D721Med (cell line): ENCODE measurements around the gene STK10.
"Not testable (repeated sequence)": the region's sequence is repeated elsewhere in the genome, so short reads cannot be mapped to it uniquely, and the experiment has no call there.

Experiments used
- DNase-seq: peaks from one replicate; pipeline ENCODE4 v3.0.0; 2011; ENCODE audit warnings: low spot score; ENCODE audit not compliant: insufficient read length
- FAIRE-seq: peaks from 2 replicates; lab custom pipeline; 2011; peaks lifted over from hg19 to GRCh38; lab: Jason Lieb, UNC
- TF ChIP-seq, protein P1 (sequence below): IDR thresholded peaks from 2 replicates; pipeline ENCODE4 v1.5.1; 2012; ENCODE audit warnings: mild to moderate bottlenecking, control low read depth; ENCODE audit not compliant: insufficient read depth; ENCODE audit errors: missing control alignments

The STK10 gene

GRCh38 chr5:172223901-172224873 is 36.2 kb upstream of the STK10 start:
- TF ChIP-seq, protein P1, sequence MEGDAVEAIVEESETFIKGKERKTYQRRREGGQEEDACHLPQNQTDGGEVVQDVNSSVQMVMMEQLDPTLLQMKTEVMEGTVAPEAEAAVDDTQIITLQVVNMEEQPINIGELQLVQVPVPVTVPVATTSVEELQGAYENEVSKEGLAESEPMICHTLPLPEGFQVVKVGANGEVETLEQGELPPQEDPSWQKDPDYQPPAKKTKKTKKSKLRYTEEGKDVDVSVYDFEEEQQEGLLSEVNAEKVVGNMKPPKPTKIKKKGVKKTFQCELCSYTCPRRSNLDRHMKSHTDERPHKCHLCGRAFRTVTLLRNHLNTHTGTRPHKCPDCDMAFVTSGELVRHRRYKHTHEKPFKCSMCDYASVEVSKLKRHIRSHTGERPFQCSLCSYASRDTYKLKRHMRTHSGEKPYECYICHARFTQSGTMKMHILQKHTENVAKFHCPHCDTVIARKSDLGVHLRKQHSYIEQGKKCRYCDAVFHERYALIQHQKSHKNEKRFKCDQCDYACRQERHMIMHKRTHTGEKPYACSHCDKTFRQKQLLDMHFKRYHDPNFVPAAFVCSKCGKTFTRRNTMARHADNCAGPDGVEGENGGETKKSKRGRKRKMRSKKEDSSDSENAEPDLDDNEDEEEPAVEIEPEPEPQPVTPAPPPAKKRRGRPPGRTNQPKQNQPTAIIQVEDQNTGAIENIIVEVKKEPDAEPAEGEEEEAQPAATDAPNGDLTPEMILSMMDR, result no peak
- no peak for FAIRE-seq
- no peak for DNase-seq

DNA sequence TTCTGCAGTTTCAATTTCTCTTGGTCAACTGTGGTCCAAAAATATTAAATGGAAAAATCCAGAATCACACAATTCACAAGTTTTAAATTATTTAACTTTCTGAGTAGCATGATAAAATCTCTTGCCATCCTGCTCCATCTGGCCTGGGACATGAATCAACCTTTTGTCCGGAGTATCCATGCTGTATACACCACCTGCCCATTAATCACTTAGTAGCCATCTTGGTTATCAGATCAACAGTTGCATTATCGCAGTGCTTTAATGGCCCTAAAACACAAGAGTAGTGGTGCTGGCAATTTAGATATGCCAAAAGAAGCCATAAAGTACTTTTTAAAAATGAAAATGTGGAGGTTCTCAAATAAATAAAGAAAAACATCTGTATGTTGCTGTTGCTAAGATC is 31.3 kb upstream of the STK10 start:
- FAIRE-seq, result no peak
- no peak for DNase-seq
- TF ChIP-seq, protein P1, result no peak

DNA sequence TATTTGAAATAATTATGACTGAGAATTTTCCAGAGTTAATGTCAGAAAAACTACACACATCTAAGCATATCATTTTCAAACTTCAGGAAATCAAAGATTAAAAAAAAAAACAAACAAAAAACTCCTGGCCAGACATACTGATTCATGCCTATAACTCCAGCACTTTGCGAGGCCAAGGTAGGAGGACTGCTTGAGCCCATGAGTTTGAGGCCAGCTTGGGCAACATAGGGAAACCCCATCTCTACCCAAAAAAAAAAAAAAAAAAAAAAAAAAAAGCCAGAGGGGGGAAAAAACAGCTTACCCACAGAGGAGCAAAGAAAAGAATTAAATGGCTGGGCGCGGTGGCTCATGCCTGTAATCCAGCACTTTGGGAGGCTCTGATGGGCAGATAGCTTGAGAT is 28.3 kb upstream of the STK10 start:
- no peak for FAIRE-seq

DNA sequence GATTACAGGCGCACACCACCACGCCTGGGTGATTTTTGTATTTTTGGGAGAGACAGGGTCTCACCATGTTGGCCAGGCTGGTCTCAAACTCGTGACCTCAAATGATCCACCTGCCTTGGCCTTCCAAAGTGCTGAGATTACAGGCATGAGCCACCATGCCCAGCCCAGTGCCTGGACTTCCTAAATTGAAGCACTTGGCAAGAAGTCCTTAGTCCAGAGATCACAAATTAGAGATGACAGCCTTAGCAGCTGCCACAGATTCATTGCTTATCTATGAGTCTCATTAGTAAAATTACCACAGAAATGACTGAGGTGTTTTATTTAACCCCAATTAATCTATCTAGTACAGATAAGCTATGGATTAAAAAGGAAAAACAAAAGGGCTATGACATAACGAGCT is 25.1 kb upstream of the STK10 start:
- FAIRE-seq (no peak), DNase-seq (no peak)
- TF ChIP-seq, protein P1, result no peak

More for the DNA sequence above, 28.3 kb upstream of the STK10 start:
- TF ChIP-seq, protein P1, result no peak
- no peak for DNase-seq

DNA sequence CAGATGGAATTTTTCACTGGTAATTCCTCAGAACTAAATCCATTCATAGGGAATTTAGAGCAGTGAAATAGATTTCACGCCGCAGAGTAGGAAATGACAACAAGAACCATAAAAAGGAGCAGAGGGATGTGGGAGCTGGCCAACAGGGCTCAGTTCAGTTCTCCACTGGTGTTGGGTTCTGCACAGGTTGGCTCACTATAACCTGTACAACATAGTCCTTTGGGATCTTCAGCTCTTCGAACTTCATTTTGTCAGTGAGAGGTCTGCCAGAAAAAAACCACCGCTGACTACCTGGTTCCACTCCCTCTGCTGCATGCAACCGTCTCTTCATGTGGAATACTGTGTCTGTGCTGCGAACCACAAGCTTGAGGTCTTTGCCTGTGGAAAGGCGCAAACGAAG is 23.7 kb upstream of the STK10 start:
- no peak for FAIRE-seq
- TF ChIP-seq, protein P1, result no peak

DNA sequence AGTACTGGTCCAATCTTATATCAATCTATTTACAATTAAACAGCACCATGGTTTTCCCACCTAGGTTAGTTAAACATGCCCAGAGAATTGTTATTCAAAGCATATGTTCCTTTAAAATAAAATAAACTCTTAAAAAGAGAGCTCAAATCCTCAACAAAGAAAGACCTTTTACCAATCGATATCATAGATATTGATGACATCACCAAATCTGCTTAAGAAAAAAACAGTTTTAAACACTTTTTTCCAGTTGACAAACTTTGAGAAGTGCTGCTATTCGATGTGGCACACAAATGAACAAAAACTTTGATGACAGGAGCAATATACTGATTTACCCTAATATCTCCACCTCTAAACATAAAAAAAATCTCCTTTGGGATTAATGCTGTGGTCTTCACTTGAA is 21.7 kb upstream of the STK10 start:
- TF ChIP-seq, protein P1, result no peak
- no peak for DNase-seq
- FAIRE-seq, result no peak

More for the DNA sequence above, 23.7 kb upstream of the STK10 start:
- no peak for DNase-seq

DNA sequence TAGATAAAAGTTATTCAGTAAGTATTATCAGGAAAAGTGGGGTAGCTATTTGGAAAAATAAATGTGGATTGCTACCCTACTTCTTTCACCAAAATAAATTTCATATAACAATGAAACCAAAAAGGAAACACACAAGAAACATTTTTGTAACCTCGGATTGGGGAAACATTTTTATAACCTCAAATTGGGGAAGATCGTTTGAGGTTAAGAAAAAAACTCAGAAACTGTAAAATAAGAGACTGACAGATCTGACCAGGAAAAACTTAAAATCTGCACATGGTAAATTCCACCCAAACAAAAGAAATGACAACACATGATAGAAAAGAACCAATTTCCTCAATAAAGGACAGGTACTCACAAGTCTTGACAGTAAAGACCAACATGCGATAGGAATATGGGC is 19.5 kb upstream of the STK10 start:
- DNase-seq (no peak), FAIRE-seq (no peak)
- TF ChIP-seq, protein P1, result no peak

DNA sequence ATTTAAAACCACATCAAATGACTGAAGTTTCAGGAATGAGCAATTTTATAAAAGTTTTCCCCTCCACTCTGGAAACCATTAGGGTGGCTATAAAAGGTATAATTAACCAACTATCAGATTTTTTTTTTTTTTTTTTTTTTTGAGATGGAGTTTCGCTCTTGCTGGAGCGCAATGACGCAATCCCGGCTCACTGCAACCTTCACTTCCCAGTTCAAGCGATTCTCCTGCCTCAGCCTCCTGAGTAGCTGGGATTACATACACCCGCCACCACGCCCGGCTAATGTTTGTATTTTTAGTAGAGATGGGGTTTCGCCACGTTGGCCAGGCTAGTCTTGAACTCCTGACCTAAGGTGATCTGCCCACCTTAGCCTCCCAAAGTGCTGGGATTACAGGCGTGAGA is 18.0 kb upstream of the STK10 start:
- DNase-seq, FAIRE-seq: not testable (repeated sequence)
